ENCODE measurements around the gene PCDHAC1. TPM values are rescaled to one million over a fixed set of nuclear protein-coding genes. Genes with fewer than 3 reads are reported as not detected.

PCDHAC1 gene
- polyA plus RNA-seq, 6 donors from 2014 or later, result not detected

GRCh38 chr5:140978983-140979382 is 52.9 kb downstream of the PCDHAC1 start:
- H3K4me3 Mint-ChIP-seq, result no peak overlapping the region
- H3K4me1 Mint-ChIP-seq, result no peaks in the 10 kb centered on the region
- peaks cover 0 to 4% (median 2%) of the 10 kb centered on the region in 7 donors for H3K9me3 Mint-ChIP-seq
- DNase-seq (no peak), ATAC-seq (ENCODE audit: low read depth in 2 of 2) (no peak)
- H3K27me3 Mint-ChIP-seq, result peaks cover 9 to 19% (median 12%) of the 10 kb centered on the region in 3 donors
- no peak overlapping the region for H3K27ac Mint-ChIP-seq
- H3K36me3 Mint-ChIP-seq, result no peaks in the 10 kb centered on the region

Other genes starting within 250 kb of the PCDHAC1 start
- 10 to 100 TPM; 37.6 to 73.5 (median 40.3) TPM for gene HARS1, start 234.9 kb upstream of the PCDHAC1 start, polyA plus RNA-seq (ENCODE audit: low read depth in 6 of 6)
- gene HARS2, start 234.8 kb upstream of the PCDHAC1 start, polyA plus RNA-seq (ENCODE audit: low read depth in 6 of 6), result 10 to 100 TPM; 12.2 to 26.2 (median 18.7) TPM
- 10 to 100 TPM; 68.6 to 85.8 (median 76.7) TPM for gene ZMAT2, start 225.9 kb upstream of the PCDHAC1 start, polyA plus RNA-seq (ENCODE audit: low read depth in 6 of 6)
- not detected for gene PCDHA1, start 140.2 kb upstream of the PCDHAC1 start, polyA plus RNA-seq (ENCODE audit: low read depth in 6 of 6)
- not detected for gene PCDHA2, start 131.4 kb upstream of the PCDHAC1 start, polyA plus RNA-seq (ENCODE audit: low read depth in 6 of 6)
- not detected for gene PCDHA3, start 125.2 kb upstream of the PCDHAC1 start, polyA plus RNA-seq (ENCODE audit: low read depth in 6 of 6)
- not detected for gene PCDHA4, start 119.2 kb upstream of the PCDHAC1 start, polyA plus RNA-seq (ENCODE audit: low read depth in 6 of 6)
- not detected for gene PCDHA5, start 104.7 kb upstream of the PCDHAC1 start, polyA plus RNA-seq (ENCODE audit: low read depth in 6 of 6)
- gene PCDHA6, start 98.3 kb upstream of the PCDHAC1 start, polyA plus RNA-seq (ENCODE audit: low read depth in 6 of 6), result not detected
- not detected for gene PCDHA7, start 92.0 kb upstream of the PCDHAC1 start, polyA plus RNA-seq (ENCODE audit: low read depth in 6 of 6)
- gene PCDHA8, start 85.1 kb upstream of the PCDHAC1 start, polyA plus RNA-seq (ENCODE audit: low read depth in 6 of 6), result not detected
- gene PCDHA9, start 77.9 kb upstream of the PCDHAC1 start, polyA plus RNA-seq (ENCODE audit: low read depth in 6 of 6), result not detected
- gene PCDHA10, start 70.4 kb upstream of the PCDHAC1 start, polyA plus RNA-seq (ENCODE audit: low read depth in 6 of 6), result not detected
- gene PCDHA11, start 57.3 kb upstream of the PCDHAC1 start, polyA plus RNA-seq (ENCODE audit: low read depth in 6 of 6), result not detected
- not detected for gene PCDHA12, start 51.0 kb upstream of the PCDHAC1 start, polyA plus RNA-seq (ENCODE audit: low read depth in 6 of 6)
- not detected for gene PCDHA13, start 44.2 kb upstream of the PCDHAC1 start, polyA plus RNA-seq (ENCODE audit: low read depth in 6 of 6)
- not detected for gene PCDHAC2, start 40.2 kb downstream of the PCDHAC1 start, polyA plus RNA-seq (ENCODE audit: low read depth in 6 of 6)
- not detected for gene PCDHB1, start 125.1 kb downstream of the PCDHAC1 start, polyA plus RNA-seq (ENCODE audit: low read depth in 6 of 6)
- gene PCDHB2, start 168.3 kb downstream of the PCDHAC1 start, polyA plus RNA-seq (ENCODE audit: low read depth in 6 of 6), result under 1 TPM in 1 of 6 donors, not detected in 5; 0.13 TPM
- gene PCDHB3, start 174.2 kb downstream of the PCDHAC1 start, polyA plus RNA-seq (ENCODE audit: low read depth in 6 of 6), result not detected
- gene PCDHB4, start 195.5 kb downstream of the PCDHAC1 start, polyA plus RNA-seq (ENCODE audit: low read depth in 6 of 6), result not detected
- gene PCDHB5, start 208.9 kb downstream of the PCDHAC1 start, polyA plus RNA-seq (ENCODE audit: low read depth in 6 of 6), result under 1 TPM in 2 of 6 donors, not detected in 4; 0.08 to 0.43 TPM
- not detected for gene PCDHB6, start 223.8 kb downstream of the PCDHAC1 start, polyA plus RNA-seq (ENCODE audit: low read depth in 6 of 6)
- not detected for gene PCDHB7, start 246.3 kb downstream of the PCDHAC1 start, polyA plus RNA-seq (ENCODE audit: low read depth in 6 of 6)